Measurements from ENCODE around the gene PNMT.

PNMT gene

GRCh38 chr17:39674702-39675389, 6.6 kb downstream of the PNMT start:
- TF ChIP-seq, protein P1, sequence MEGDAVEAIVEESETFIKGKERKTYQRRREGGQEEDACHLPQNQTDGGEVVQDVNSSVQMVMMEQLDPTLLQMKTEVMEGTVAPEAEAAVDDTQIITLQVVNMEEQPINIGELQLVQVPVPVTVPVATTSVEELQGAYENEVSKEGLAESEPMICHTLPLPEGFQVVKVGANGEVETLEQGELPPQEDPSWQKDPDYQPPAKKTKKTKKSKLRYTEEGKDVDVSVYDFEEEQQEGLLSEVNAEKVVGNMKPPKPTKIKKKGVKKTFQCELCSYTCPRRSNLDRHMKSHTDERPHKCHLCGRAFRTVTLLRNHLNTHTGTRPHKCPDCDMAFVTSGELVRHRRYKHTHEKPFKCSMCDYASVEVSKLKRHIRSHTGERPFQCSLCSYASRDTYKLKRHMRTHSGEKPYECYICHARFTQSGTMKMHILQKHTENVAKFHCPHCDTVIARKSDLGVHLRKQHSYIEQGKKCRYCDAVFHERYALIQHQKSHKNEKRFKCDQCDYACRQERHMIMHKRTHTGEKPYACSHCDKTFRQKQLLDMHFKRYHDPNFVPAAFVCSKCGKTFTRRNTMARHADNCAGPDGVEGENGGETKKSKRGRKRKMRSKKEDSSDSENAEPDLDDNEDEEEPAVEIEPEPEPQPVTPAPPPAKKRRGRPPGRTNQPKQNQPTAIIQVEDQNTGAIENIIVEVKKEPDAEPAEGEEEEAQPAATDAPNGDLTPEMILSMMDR (IDR thresholded peaks at IDR 0.05; ENCODE audit: extremely low read depth, missing control alignments), result no peak
- peak; percentile 54 for DNase-seq (ENCODE audit: low spot score)

DNA sequence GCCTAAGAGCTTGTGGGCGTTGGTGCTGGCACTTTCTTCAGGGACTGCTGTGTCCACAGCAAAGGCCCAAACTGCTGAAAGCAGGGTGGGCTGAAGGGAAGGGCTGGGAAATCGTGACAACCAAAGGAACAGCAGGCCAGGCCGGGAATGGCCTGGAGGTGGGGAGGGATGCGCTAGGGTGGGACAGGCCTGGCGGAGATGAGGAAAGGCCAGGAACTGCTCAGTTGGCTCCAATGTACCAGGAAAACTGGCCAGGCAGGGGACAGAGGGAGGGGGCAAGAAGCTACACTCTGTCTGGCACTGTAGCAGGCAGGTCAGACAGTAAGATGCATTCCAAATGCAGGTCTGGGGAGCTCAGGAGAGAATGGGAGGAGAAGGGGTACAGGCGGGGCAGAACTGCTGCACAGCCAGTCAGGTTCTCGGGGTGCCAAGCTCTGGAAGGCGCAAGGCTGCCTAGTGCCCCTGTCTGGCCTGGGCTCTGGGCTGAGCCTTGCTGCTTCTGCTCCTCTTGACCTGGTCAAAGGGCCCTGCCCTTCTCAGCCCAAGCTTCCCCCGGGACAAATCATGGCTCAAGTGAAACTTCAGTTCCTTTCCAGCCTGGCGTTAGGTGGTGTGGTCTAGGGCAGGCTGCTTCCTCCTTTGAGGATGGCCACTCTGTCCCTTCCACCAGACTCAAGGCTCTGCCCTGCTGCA, 7.3 kb downstream of the PNMT start:
- TF ChIP-seq, protein P1 (IDR thresholded peaks at IDR 0.05; ENCODE audit: extremely low read depth, missing control alignments), result no peak
- DNase-seq (ENCODE audit: low spot score), result no peak

DNA sequence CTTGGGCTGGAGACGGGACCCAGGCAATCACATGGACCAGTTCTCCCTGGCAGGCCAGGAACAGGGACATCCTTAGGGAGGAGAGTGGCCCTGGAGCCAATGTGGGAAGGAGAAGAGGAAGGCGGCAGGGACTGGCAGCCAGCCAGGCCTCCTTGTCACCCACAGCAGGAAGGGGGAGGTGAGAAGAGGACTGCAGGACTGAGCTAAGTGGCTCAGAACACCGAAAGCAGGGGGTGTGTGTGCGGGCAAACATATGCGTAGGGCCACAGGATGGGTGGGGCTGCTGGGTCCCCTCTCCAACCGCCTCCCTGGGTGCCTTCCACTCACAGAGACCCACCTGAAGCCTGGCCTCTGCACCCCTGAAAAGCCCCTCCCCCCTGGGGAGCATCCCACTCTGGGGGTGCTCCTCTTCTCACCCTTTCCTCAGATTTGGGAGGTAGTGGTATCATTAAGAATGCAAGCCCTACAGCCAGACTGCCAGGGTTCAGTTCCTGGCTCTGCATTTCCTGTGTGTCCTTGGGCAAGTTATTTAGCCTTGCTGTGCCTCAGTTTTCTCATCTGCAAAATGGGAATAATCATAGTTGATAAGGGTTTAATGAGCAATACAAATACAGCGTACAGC, 8.1 kb downstream of the PNMT start:
- DNase-seq (ENCODE audit: low spot score), result peak; percentile 66
- TF ChIP-seq, protein P1 (IDR thresholded peaks at IDR 0.05; ENCODE audit: extremely low read depth, missing control alignments), result no peak

DNA sequence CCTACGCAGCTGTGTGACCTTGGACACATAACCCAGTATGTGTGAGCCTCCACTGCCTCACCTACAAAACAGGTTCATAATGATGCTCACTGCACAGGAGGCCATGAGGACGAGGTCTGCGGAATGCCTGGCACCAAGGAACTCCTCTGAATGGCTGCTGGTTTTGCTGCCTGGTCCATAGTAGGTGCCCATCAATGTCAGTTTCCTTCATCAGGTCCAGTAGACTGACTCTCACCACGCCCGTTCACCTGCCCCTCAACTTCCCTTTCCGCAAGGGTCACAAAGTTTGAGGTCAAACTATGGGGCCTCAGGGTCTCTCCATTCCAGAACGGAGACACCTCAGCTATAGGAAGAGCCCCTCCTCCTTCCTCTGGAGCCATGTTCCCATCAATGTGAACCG, 8.8 kb downstream of the PNMT start:
- no peak for DNase-seq (ENCODE audit: low spot score)
- TF ChIP-seq, protein P1 (IDR thresholded peaks at IDR 0.05; ENCODE audit: extremely low read depth, missing control alignments), result no peak

DNA sequence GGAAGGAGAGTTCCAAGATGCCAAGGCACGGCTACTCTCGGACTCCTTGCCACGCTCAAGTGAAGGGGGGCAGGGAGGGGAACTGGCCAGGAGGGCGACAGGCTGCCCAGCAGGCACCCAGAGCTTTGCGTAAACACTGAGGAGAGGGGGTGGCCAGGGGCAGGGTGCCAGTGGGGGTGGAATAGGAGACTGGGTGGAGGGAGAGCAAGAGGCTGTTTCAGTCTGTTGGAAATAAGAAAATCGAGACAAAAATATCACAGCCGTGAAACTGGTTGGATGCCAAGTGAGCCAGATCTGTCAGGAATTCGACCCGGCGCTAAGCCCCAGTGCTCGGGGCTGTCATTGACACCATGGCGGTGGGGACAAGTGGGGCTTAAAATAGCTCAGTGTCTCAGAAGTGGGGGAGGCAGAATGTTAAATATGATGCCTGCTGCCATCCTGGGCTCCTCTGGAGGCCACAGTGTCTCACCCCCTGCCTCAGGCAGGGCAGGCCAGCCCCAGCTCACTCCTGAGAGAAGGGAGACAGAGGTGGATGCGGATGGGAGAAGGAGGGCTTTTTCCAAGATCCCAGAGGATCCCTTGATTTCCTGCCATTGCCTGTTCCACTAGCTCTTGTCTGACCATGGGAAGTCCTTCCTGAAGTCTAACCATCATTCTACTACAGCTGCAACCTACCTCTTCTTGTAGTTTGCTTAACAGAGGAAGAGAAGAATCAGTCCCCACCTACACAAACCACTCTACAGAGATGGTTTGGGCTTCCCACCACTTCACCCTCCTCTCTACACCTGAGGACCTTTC, 9.5 kb downstream of the PNMT start:
- no peak for DNase-seq (ENCODE audit: low spot score)
- TF ChIP-seq, protein P1 (IDR thresholded peaks at IDR 0.05; ENCODE audit: extremely low read depth, missing control alignments), result no peak

DNA sequence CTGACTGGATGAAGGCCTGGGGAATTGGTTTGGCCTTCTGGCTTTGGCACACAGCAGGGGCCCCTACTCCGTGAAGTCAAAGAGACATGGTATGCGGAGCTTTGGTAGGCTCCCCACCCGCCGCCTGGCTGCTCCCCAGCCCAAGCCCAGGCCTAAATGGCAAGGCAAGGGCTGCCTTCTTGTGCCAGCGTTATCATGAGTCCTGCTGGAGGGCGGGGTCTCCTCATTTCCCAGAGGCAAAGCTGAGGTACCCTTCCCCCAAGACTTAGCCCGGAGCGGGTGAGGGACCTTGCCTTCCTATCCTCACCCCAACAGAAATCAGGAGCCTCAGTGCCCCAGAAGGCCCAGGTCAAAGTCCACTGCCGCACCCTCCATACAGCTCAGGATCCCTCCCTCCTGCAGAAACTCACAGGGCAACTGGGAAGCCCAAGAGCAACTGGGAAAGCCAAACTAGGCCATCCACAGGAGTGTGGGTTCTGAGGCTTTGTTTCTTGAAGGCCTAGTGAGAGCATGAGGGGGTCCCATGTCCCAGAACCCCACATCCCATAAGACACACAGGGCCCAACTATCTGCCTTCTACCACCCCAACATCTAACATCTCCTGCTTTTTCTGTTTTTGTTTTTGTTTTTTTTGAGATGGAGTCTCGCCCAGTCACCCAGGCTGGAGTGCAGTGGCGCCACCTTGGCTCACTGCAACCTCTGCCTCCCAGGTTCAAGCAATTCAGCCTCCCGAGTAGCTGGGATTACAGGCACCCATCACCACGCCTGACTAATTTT, 10.3 kb downstream of the PNMT start:
- DNase-seq (ENCODE audit: low spot score), result no peak
- TF ChIP-seq, protein P1 (IDR thresholded peaks at IDR 0.05; ENCODE audit: extremely low read depth, missing control alignments), result no peak
